ENCODE measurements around the gene CER1.
"Not testable (repeated sequence)": the region's sequence is repeated elsewhere in the genome, so short reads cannot be mapped to it uniquely, and the experiment has no call there.

CER1 gene

GRCh38 chr9:14702200-14702720, 20.3 kb downstream of the CER1 start:
- TF ChIP-seq CTCF (IDR thresholded peaks at IDR 0.05; ENCODE audit: low read depth, low read length): no peak
- no peak overlapping the region for H3K4me3 ChIP-seq (ENCODE audit: low read depth, low read length)

GRCh38 chr9:14693251-14693861, 29.2 kb downstream of the CER1 start, which contains the start of gene ZDHHC21:
TSS of gene ZDHHC21 (minus strand) at chr9:14693432. CDS start at chr9:14674340, 19,092 bp downstream.
- TF ChIP-seq CTCF (IDR thresholded peaks at IDR 0.05; ENCODE audit: low read depth, low read length): no peak
- peak within 1 kb of the TSS; percentile 72 for H3K4me3 ChIP-seq (ENCODE audit: low read depth, low read length)

GRCh38 chr9:14692470-14693250, 29.9 kb downstream of the CER1 start:
- TF ChIP-seq CTCF (IDR thresholded peaks at IDR 0.05; ENCODE audit: low read depth, low read length): no peak
- H3K4me3 ChIP-seq (ENCODE audit: low read depth, low read length): peak overlapping the region; percentile 72

- no peak overlapping the region for H3K4me3 ChIP-seq (ENCODE audit: low read depth, low read length)
- TF ChIP-seq CTCF (IDR thresholded peaks at IDR 0.05; ENCODE audit: low read depth, low read length): no peak
Observed at GRCh38 chr9:14690948-14691730, 31.4 kb downstream of the CER1 start.

- no peak for TF ChIP-seq CTCF (IDR thresholded peaks at IDR 0.05; ENCODE audit: low read depth, low read length)
- no peak overlapping the region for H3K4me3 ChIP-seq (ENCODE audit: low read depth, low read length)
Observed at GRCh38 chr9:14687042-14687719, 35.4 kb downstream of the CER1 start.

GRCh38 chr9:14686168-14686567, 36.4 kb downstream of the CER1 start:
- TF ChIP-seq CTCF (IDR thresholded peaks at IDR 0.05; ENCODE audit: low read depth, low read length): no peak
- H3K4me3 ChIP-seq (ENCODE audit: low read depth, low read length): no peak overlapping the region

- H3K4me3 ChIP-seq (ENCODE audit: low read depth, low read length): not testable (repeated sequence)
Observed at GRCh38 chr9:14682616-14683015, 39.9 kb downstream of the CER1 start.
